Prostate gland (tissue), 2 donors: ENCODE data around the gene CACNA1H. TPM values are rescaled to one million over a fixed set of nuclear protein-coding genes. Genes with fewer than 3 reads are reported as not detected.
A peak's percentile ranks its signal among the peaks of the same experiment; 100 is the strongest.

Experiments
- DNase-seq: peaks from one replicate; pipeline ENCODE4 v3.0.0-alpha.2; 2019; ENCODE audit warnings: low spot score
- H3K27ac ChIP-seq, 2 donors: fragments of 200-600 bp; sonication (generic); 2 replicates each; pipeline ENCODE4 v1.5.1; 2017 to 2019
- H3K27me3 ChIP-seq: fragments of 200-600 bp; sonication (generic); replicated peaks from 2 replicates; pipeline ENCODE4 v1.5.1; 2019; ENCODE audit not compliant: insufficient read depth
- H3K36me3 ChIP-seq, 2 donors: fragments of 200-600 bp; sonication (generic); 1 replicate in 1 of 2; 2 replicates in 1 of 2; pipeline versions ENCODE4 v1.5.1 to v1.8.1; 2017 to 2019
- H3K4me1 ChIP-seq: fragments of 200-600 bp; sonication (generic); replicated peaks from 2 replicates; pipeline ENCODE4 v1.5.1; 2019
- H3K4me3 ChIP-seq, 2 donors: fragments of 200-600 bp; sonication (generic); 2 replicates each; pipeline ENCODE4 v1.5.1; 2017 to 2019
- H3K9me3 ChIP-seq: fragments of 200-600 bp; sonication (generic); 2 replicates; pipeline ENCODE4 v1.5.1; 2017
- POLR2A ChIP-seq: fragments of 450-650 bp; IDR thresholded peaks from one replicate; pipeline ENCODE4 v1.6.1; 2016; ENCODE audit warnings: antibody characterized with exemption, mild to moderate bottlenecking
- POLR2AphosphoS5 ChIP-seq: sonication (generic); formaldehyde crosslinking; IDR thresholded peaks from one replicate; pipeline ENCODE4 v1.6.1; 2017; ENCODE audit warnings: antibody characterized with exemption
- WGBS: methylation state at CpG from one replicate; pipeline ENCODE4 v1.1.5; 2018; 5-methylcytosine and 5-hydroxymethylcytosine counted together
- intact Hi-C: fragments of 100-400 bp; cut with DNase I; formaldehyde crosslinking; loops from one replicate; pipeline ENCODE4 v1.14.2; 2022
- total RNA-seq, 2 donors: library from RNA; depleted of rRNA; stranded (reverse); fragments of >200 nt; gene quantifications; one replicate each; pipeline ENCODE4 v1.1.0, GENCODE V29; 2016
- TF ChIP-seq, protein P1 (sequence below), 4 experiments: fragments of 200-600 bp in 2 of 4; fragments of 450-650 bp in 2 of 4; sonication (generic) in 2 of 4; IDR thresholded peaks; 1 replicate in 3 of 4; 2 replicates in 1 of 4; pipeline ENCODE4 v1.5.1; 2016 to 2019; ENCODE audit warnings: antibody characterized with exemption in 4 of 4, mild to moderate bottlenecking in 2 of 4, moderate library complexity in 2 of 4

The CACNA1H gene
- total RNA-seq, 2 donors from 2014 or later = 32.5 to 111 TPM

- DNase-seq = no peak
- H3K9me3 ChIP-seq = no peaks in the 10 kb centered on the region
- no peak overlapping the region for H3K4me3 ChIP-seq
- TF ChIP-seq POLR2AphosphoS5 (no peak), POLR2A (no peak)
- TF ChIP-seq, protein P1, sequence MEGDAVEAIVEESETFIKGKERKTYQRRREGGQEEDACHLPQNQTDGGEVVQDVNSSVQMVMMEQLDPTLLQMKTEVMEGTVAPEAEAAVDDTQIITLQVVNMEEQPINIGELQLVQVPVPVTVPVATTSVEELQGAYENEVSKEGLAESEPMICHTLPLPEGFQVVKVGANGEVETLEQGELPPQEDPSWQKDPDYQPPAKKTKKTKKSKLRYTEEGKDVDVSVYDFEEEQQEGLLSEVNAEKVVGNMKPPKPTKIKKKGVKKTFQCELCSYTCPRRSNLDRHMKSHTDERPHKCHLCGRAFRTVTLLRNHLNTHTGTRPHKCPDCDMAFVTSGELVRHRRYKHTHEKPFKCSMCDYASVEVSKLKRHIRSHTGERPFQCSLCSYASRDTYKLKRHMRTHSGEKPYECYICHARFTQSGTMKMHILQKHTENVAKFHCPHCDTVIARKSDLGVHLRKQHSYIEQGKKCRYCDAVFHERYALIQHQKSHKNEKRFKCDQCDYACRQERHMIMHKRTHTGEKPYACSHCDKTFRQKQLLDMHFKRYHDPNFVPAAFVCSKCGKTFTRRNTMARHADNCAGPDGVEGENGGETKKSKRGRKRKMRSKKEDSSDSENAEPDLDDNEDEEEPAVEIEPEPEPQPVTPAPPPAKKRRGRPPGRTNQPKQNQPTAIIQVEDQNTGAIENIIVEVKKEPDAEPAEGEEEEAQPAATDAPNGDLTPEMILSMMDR (IDR thresholded peaks at IDR 0.05) = no peak
- H3K27ac ChIP-seq = no peak overlapping the region
- WGBS = 81% methylated on average over 21 of the region's 22 CpGs
- H3K27me3 ChIP-seq = peaks cover 1% of the 10 kb centered on the region
- peaks cover 9% of the 10 kb centered on the region for H3K4me1 ChIP-seq
- H3K36me3 ChIP-seq = no peaks in the 10 kb centered on the region
- intact Hi-C loops = no loop called here
These were observed 45.8 kb upstream of the CACNA1H start for GRCh38 chr16:1107141-1107540.

- TF ChIP-seq POLR2A (no peak), POLR2AphosphoS5 (no peak)
- TF ChIP-seq, protein P1 (IDR thresholded peaks at IDR 0.05) = no peak
- Histone ChIP-seq H3K36me3 (no peaks in the 10 kb centered on the region), H3K4me3 (no peak overlapping the region), H3K27ac (no peak overlapping the region), H3K27me3 (no peaks in the 10 kb centered on the region), H3K9me3 (no peaks in the 10 kb centered on the region), H3K4me1 (peaks cover 9% of the 10 kb centered on the region)
- no peak for DNase-seq
- intact Hi-C loops = no loop called here
- 80% methylated on average over 12 of the region's 12 CpGs for WGBS
These were observed 45.2 kb upstream of the CACNA1H start for GRCh38 chr16:1107731-1108130.

DNA sequence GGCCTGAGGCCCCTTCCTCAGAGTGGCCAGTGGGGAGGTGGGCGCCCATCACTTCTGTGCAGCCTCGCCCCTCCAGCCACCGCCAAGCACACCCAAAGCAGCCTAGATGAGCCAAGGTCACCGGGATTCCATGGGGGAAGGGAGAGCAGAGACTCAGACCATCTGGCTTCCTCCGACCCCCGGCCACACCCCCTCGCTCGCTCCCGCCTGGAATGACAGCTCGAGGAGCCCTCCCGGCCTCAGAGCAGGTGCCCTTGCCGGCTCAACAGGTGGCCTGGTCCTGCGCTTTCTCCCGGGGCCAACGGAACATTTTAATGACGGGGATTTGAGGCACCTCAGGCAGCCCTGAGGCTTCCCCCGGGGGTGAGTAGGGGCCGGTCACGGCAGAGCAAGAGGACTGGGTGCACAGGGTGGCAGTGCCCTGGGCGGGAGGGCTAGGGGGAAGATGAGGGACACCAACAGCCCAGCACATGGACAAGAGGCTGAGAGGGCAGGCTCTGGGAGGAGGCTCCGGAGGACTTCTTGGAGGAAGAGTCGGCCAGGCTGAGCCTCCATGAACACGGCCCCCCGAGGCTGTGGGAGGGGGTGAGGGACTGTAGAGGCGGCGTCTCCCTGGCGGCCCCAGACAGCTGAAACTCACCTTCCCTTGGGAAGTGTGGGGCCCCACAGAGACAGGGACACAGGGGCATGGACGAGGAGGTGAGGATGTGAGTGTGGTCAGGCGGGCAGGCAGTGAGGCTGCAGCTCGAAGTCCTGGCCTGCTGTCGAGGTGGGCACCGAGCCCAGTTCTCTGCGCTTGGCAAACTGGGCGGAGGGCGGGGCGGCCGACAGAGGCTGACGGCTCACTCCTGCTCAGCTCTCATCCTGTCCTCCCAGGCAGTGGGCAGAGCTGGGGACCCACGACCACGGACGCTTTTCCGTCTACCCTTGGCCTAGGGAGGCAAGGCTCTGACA lies 44.3 kb upstream of the CACNA1H start:
- whole genome bisulfite sequencing = 23% methylated on average over 38 of the region's 42 CpGs
- intact Hi-C loops = no loop called here
- H3K9me3 ChIP-seq = no peaks in the 10 kb centered on the region
- peak; percentile 85 for DNase-seq
- no peak overlapping the region for H3K4me3 ChIP-seq
- peaks cover 9% of the 10 kb centered on the region for H3K4me1 ChIP-seq
- no peak for TF ChIP-seq POLR2A
- TF ChIP-seq POLR2AphosphoS5 = no peak
- TF ChIP-seq, protein P1 (IDR thresholded peaks at IDR 0.05) = no peak
- no peaks in the 10 kb centered on the region for H3K36me3 ChIP-seq
- H3K27ac ChIP-seq = no peak overlapping the region
- no peaks in the 10 kb centered on the region for H3K27me3 ChIP-seq

DNA sequence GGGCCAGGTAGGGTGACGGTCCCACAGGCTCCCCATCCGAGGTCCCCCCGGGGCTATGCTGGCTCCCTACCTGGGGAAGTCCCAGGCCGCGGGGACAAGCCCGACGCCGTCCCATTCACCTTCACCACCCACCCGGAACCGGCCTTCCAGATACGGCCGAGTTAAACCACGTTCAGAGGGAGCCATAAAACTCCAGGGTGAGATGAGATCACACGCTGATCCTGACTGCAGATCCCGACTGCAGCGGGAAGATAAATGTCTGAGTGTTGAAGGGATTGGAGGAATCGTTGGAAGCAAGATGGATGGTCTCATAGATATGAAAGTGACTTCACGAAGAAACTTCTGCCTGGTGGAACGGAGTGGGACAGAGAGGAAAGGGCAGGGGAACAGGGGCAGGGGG lies 43.3 kb upstream of the CACNA1H start:
- H3K4me1 ChIP-seq = peaks cover 9% of the 10 kb centered on the region
- no peak overlapping the region for H3K4me3 ChIP-seq
- TF ChIP-seq POLR2AphosphoS5 (no peak), POLR2A (no peak)
- TF ChIP-seq, protein P1 (IDR thresholded peaks at IDR 0.05) = no peak
- 34% methylated on average over 16 of the region's 19 CpGs for WGBS
- intact Hi-C loops = loop anchor here (5.0 kb wide), 1 partner anchor 38 kb away; no protein-coding TSS in a partner anchor
- H3K36me3 ChIP-seq = no peaks in the 10 kb centered on the region
- H3K27ac ChIP-seq = no peak overlapping the region
- DNase-seq = no peak
- H3K9me3 ChIP-seq = no peaks in the 10 kb centered on the region
- no peaks in the 10 kb centered on the region for H3K27me3 ChIP-seq
